T follicular helper cell (primary cell): ENCODE data around the gene TMEM184C.

ENCODE experiments used
- DNase-seq: peaks from one replicate; pipeline ENCODE4 v3.0.0-alpha.2; 2020; ENCODE audit warnings: low read depth

The TMEM184C gene

GRCh38 chr4:147651563-147651962 is 34.4 kb downstream of the TMEM184C start:
- no peak for DNase-seq

- DNase-seq = no peak
These were observed 38.4 kb downstream of the TMEM184C start for GRCh38 chr4:147655639-147656038.

GRCh38 chr4:147658501-147658900 is 41.3 kb downstream of the TMEM184C start:
- DNase-seq = no peak

- no peak for DNase-seq
These were observed 56.9 kb downstream of the TMEM184C start for GRCh38 chr4:147674073-147674472.

- no peak for DNase-seq
These were observed 57.3 kb downstream of the TMEM184C start for GRCh38 chr4:147674496-147674895.

- DNase-seq = no peak
These were observed 60.9 kb downstream of the TMEM184C start for GRCh38 chr4:147678106-147678505.

GRCh38 chr4:147678796-147679549 is 61.8 kb downstream of the TMEM184C start:
- DNase-seq = no peak

- no peak for DNase-seq
These were observed 65.6 kb downstream of the TMEM184C start for GRCh38 chr4:147682755-147683154.

GRCh38 chr4:147683188-147683591 is 66.0 kb downstream of the TMEM184C start:
- no peak for DNase-seq

GRCh38 chr4:147683717-147684700 is 66.8 kb downstream of the TMEM184C start, which contains the start of gene PRMT9:
Gene PRMT9 (minus strand): TSS chr4:147684163. CDS start chr4:147683987, 176 bp downstream.
- peak; percentile 76 for DNase-seq

- DNase-seq = no peak
These were observed 71.9 kb downstream of the TMEM184C start for GRCh38 chr4:147689067-147689466.

- no peak for DNase-seq
These were observed 74.6 kb downstream of the TMEM184C start for GRCh38 chr4:147691820-147692219.

GRCh38 chr4:147693218-147693617 is 76.0 kb downstream of the TMEM184C start:
- no peak for DNase-seq

GRCh38 chr4:147696866-147697265 is 79.7 kb downstream of the TMEM184C start:
- no peak for DNase-seq

- DNase-seq = no peak
These were observed 87.6 kb downstream of the TMEM184C start for GRCh38 chr4:147704846-147705245.

- DNase-seq = peak; percentile 37
These were observed 90.9 kb downstream of the TMEM184C start for GRCh38 chr4:147707892-147708672.

- no peak for DNase-seq
These were observed 92.8 kb downstream of the TMEM184C start for GRCh38 chr4:147709999-147710398.

- DNase-seq = no peak
These were observed 97.6 kb downstream of the TMEM184C start for GRCh38 chr4:147714575-147715401.

- no peak for DNase-seq
These were observed 100.7 kb downstream of the TMEM184C start for GRCh38 chr4:147717878-147718277.
